Natural killer cell (primary cell): ENCODE measurements around the gene RIIAD1. TPM values are rescaled to one million over a fixed set of nuclear protein-coding genes. Genes with fewer than 3 reads are reported as not detected.

Source experiments
- ATAC-seq, 3 donors: fragments of 150-1000 bp in 2 of 3; fragments of 200-7000 bp in 1 of 3; cut with Tn5 transposase; 1 replicate in 1 of 3; 2 replicates in 2 of 3; pipeline ENCODE4 v1.10.0; 2021; ENCODE audit warnings: mild to moderate bottlenecking in 2 of 3, moderate library complexity in 2 of 3
- DNase-seq, 2 donors: peaks; one replicate each; pipeline versions ENCODE4 v3.0.0 to v3.0.0-alpha.2; 2013 to 2021; ENCODE audit warnings: mixed read lengths in 1 of 2
- H3K27ac ChIP-seq: one replicate; pipeline ENCODE4 v1.5.1; 2013; ENCODE audit warnings: mild to moderate bottlenecking, low read length
- H3K27me3 ChIP-seq: one replicate; pipeline ENCODE4 v1.6.1; 2013; ENCODE audit warnings: low read length; ENCODE audit not compliant: control insufficient read depth, insufficient read depth
- H3K36me3 ChIP-seq: one replicate; pipeline ENCODE4 v1.6.1; 2013; ENCODE audit warnings: low read length; ENCODE audit not compliant: control insufficient read depth, insufficient read depth
- H3K4me1 ChIP-seq: one replicate; pipeline ENCODE4 v1.6.1; 2013; ENCODE audit warnings: low read length; ENCODE audit not compliant: control insufficient read depth, insufficient read depth
- H3K4me3 ChIP-seq: one replicate; pipeline ENCODE4 v1.5.1; 2013; ENCODE audit warnings: low read length
- H3K9me3 ChIP-seq: one replicate; pipeline ENCODE4 v1.6.1; 2013; ENCODE audit warnings: low read length; ENCODE audit not compliant: control insufficient read depth, insufficient read depth
- H3K27ac Mint-ChIP-seq, 2 donors: one replicate each; pipeline ENCODE4 v1.8.0; 2022; ENCODE audit warnings: mild to moderate bottlenecking in 2 of 2, mixed read lengths in 2 of 2, moderate library complexity in 1 of 2
- H3K27me3 Mint-ChIP-seq, 2 donors: one replicate each; pipeline ENCODE4 v1.8.0; 2022; ENCODE audit warnings: low read depth in 2 of 2, mixed read lengths in 2 of 2
- H3K36me3 Mint-ChIP-seq: one replicate; pipeline ENCODE4 v1.8.0; 2022; ENCODE audit warnings: mixed read lengths
- H3K4me1 Mint-ChIP-seq, 2 donors: one replicate each; pipeline ENCODE4 v1.8.0; 2022; ENCODE audit warnings: mixed read lengths in 2 of 2
- H3K4me3 Mint-ChIP-seq: one replicate; pipeline ENCODE4 v1.8.0; 2022; ENCODE audit warnings: mild to moderate bottlenecking, moderate library complexity, mixed read lengths
- H3K9me3 Mint-ChIP-seq, 2 donors: one replicate each; pipeline ENCODE4 v1.8.0; 2022; ENCODE audit warnings: mixed read lengths in 2 of 2
- WGBS: methylation state at CpG from one replicate; pipeline ENCODE4 v1.1.7; 2013; ENCODE audit warnings: missing lambda C conversion rate; ENCODE audit not compliant: insufficient coverage; 5-methylcytosine and 5-hydroxymethylcytosine counted together
- intact Hi-C: fragments of 100-400 bp; cut with micrococcal nuclease; formaldehyde crosslinking; loops from one replicate; pipeline ENCODE4 v1.14.2; 2022
- total RNA-seq, 4 donors: library from RNA; stranded (reverse); fragments of 120-200 nt in 1 of 4; gene quantifications; one replicate each; pipeline versions ENCODE4 v1.2.3 to v1.2.4, GENCODE V29; 2013 to 2022
- TF ChIP-seq, protein P1 (sequence below): fragments of 200-600 bp; IDR thresholded peaks from one replicate; pipeline ENCODE4 v1.8.0; 2022; ENCODE audit warnings: antibody characterized with exemption

The RIIAD1 gene
- total RNA-seq, 3 donors from 2014 or later (not counting 1 experiment from before 2014, with no cell fraction given) = not detected

DNA sequence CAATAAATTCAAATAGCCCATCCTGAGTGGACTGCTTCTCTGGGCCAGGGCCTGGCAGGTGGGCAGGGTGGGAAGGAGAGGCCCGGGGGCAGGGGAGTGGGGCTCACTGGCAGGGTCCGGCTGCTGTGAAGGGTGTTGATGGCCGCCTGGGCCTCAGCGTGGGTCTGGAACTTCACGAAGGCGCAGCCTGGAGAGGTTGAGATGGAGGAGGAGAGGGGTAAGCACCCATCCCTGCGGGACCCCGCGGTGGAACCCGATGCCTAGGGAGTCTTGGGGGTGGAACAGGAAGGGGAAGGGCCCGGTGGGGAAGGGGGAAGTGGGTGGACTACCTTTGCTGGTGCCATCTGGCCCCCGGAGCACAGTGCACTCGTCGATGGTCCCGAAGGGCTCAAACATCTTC lies 12.4 kb upstream of the RIIAD1 start:
- Histone ChIP-seq H3K4me3 (no peak overlapping the region), H3K9me3 (no peaks in the 10 kb centered on the region), H3K36me3 (no peaks in the 10 kb centered on the region), H3K27ac (no peak overlapping the region), H3K27me3 (no peaks in the 10 kb centered on the region), H3K4me1 (peaks cover under 1% of the 10 kb centered on the region)
- 78% methylated on average over 15 of the region's 15 CpGs for WGBS
- Mint-ChIP-seq H3K4me3 (no peak overlapping the region), H3K9me3 (no peaks in the 10 kb centered on the region), H3K4me1 (peaks cover 0 to 12% of the 10 kb centered on the region in 2 donors), H3K27ac (no peak overlapping the region), H3K36me3 (no peaks in the 10 kb centered on the region), H3K27me3 (peaks cover 3 to 12% of the 10 kb centered on the region in 2 donors)
- DNase-seq (no peak), ATAC-seq (no peak)
- TF ChIP-seq, protein P1, sequence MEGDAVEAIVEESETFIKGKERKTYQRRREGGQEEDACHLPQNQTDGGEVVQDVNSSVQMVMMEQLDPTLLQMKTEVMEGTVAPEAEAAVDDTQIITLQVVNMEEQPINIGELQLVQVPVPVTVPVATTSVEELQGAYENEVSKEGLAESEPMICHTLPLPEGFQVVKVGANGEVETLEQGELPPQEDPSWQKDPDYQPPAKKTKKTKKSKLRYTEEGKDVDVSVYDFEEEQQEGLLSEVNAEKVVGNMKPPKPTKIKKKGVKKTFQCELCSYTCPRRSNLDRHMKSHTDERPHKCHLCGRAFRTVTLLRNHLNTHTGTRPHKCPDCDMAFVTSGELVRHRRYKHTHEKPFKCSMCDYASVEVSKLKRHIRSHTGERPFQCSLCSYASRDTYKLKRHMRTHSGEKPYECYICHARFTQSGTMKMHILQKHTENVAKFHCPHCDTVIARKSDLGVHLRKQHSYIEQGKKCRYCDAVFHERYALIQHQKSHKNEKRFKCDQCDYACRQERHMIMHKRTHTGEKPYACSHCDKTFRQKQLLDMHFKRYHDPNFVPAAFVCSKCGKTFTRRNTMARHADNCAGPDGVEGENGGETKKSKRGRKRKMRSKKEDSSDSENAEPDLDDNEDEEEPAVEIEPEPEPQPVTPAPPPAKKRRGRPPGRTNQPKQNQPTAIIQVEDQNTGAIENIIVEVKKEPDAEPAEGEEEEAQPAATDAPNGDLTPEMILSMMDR = no peak
- intact Hi-C loops = no loop called here

DNA sequence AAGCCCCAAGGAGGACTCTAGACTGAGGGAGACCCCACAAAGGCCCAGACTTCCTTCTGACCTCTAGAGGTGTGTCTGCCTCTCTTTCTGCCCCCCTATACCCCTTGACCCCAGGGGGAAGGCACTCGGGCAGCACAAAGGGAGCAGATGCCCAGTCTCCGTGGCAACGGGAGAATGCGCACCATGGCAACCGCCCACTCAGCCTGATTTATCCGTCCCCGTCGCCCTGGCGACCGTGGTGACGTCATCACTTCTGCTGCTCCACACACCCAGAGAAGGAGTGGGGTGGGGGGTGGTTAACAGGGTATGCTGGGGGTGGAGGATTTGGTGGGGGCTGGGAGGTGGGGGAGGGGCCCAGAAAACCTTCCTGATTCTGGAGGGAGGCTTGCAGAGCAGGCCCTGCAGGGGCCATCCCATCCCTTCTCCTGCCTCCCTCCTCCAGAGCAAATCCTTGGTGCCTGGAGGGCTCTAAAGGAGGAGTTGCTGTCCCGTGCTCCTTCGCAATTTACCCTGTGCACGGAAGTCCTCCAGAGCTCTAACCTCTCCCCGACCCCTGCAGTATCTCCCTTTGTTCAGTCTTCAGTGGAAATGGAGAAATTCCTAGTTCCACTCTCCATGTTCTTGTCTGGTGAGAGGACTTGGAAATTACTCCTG lies 11.0 kb upstream of the RIIAD1 start:
- ATAC-seq = no peak
- Histone ChIP-seq H3K4me3 (no peak overlapping the region), H3K9me3 (no peaks in the 10 kb centered on the region), H3K4me1 (no peaks in the 10 kb centered on the region), H3K27ac (no peak overlapping the region), H3K36me3 (no peaks in the 10 kb centered on the region), H3K27me3 (no peaks in the 10 kb centered on the region)
- H3K4me3 Mint-ChIP-seq = no peak overlapping the region
- no peak overlapping the region for H3K27ac Mint-ChIP-seq
- intact Hi-C loops = no loop called here
- H3K27me3 Mint-ChIP-seq = peaks cover 10 to 26% of the 10 kb centered on the region in 2 donors
- peak in 1 of 2 donors; percentile 43 for DNase-seq
- peaks cover 0 to 6% of the 10 kb centered on the region in 2 donors for H3K4me1 Mint-ChIP-seq
- whole genome bisulfite sequencing = 86% methylated on average over 14 of the region's 15 CpGs
- no peaks in the 10 kb centered on the region for H3K9me3 Mint-ChIP-seq
- TF ChIP-seq, protein P1 = no peak
- no peaks in the 10 kb centered on the region for H3K36me3 Mint-ChIP-seq

DNA sequence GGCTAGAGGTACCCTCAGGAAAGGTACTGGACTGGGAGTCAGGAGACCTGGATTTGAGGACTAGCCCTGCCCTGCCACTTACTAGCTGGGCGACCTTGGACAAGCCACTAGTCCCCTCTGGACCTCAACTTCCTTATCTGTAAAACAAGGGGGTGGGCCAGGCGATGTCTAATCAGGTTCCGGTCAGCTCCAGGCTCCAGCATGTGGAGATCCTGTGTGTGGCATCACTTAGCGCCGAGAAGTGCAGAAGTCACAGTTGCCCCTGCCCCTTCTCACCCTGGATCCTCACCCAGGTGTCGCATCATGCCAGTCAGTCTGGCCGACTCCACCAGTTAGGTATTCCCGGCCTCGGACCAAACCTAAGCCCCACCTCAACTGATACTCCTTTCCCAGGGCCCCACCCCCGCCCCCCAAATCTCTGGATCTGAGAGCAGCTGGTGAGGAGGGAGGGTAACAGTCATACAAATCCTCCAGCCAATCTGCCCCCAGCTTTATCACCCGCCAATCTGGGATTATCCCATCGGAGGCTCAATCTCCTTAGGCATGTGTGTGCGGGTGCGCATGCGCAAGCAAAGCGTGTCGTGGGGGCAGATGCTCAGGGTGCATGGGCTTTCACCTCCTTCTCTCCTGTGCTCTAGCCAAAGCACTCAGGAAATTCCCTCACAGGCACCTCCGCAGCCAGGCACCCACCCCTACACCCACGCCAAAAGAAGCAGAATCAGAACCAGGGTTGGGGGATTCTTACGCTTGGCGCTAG lies 10.1 kb upstream of the RIIAD1 start:
- DNase-seq (no peak), ATAC-seq (no peak)
- Mint-ChIP-seq H3K9me3 (no peaks in the 10 kb centered on the region), H3K27ac (no peak overlapping the region), H3K4me3 (no peak overlapping the region), H3K4me1 (peaks cover 0 to 6% of the 10 kb centered on the region in 2 donors), H3K27me3 (peaks cover 19 to 35% of the 10 kb centered on the region in 2 donors), H3K36me3 (no peaks in the 10 kb centered on the region)
- Histone ChIP-seq H3K36me3 (no peaks in the 10 kb centered on the region), H3K4me3 (no peak overlapping the region), H3K27me3 (peaks cover 4% of the 10 kb centered on the region), H3K9me3 (no peaks in the 10 kb centered on the region), H3K27ac (no peak overlapping the region), H3K4me1 (no peaks in the 10 kb centered on the region)
- TF ChIP-seq, protein P1 = no peak
- intact Hi-C loops = no loop called here
- WGBS = 91% methylated on average over 20 of the region's 21 CpGs
